CD4-positive, CD25-positive, alpha-beta regulatory T cell (primary cell): ENCODE measurements around the gene GALNT2. TPM values are rescaled to one million over a fixed set of nuclear protein-coding genes. Genes with fewer than 3 reads are reported as not detected.

Source experiments
- ATAC-seq, 2 donors: fragments of 150-1000 bp; cut with Tn5 transposase; one replicate each; pipeline ENCODE4 v1.10.0; 2021; ENCODE audit warnings: low read depth in 2 of 2, moderate number of reproducible peaks in 2 of 2, moderate library complexity in 1 of 2
- DNase-seq, 3 donors: peaks; one replicate each; pipeline versions ENCODE4 v3.0.0 to v3.0.0-alpha.2; 2012 to 2022; ENCODE audit warnings: mixed read lengths in 1 of 3
- H3K27ac ChIP-seq: one replicate; pipeline ENCODE4 v1.7.0; 2013; ENCODE audit warnings: mild to moderate bottlenecking, low read length; ENCODE audit not compliant: insufficient read depth, poor library complexity, severe bottlenecking
- H3K27me3 ChIP-seq: one replicate; pipeline ENCODE4 v1.7.0; 2013; ENCODE audit warnings: low read length; ENCODE audit not compliant: control insufficient read depth, insufficient read depth
- H3K36me3 ChIP-seq: one replicate; pipeline ENCODE4 v1.7.0; 2013; ENCODE audit warnings: mild to moderate bottlenecking, low read length, moderate library complexity; ENCODE audit not compliant: control insufficient read depth, insufficient read depth
- H3K4me1 ChIP-seq: 2 replicates; pipeline ENCODE4 v1.7.0; 2013; ENCODE audit warnings: mild to moderate bottlenecking, low read length; ENCODE audit not compliant: insufficient read depth, control insufficient read depth, poor library complexity, severe bottlenecking
- H3K4me3 ChIP-seq: one replicate; pipeline ENCODE4 v1.7.0; 2013; ENCODE audit warnings: low read depth, mild to moderate bottlenecking, low read length, moderate library complexity
- H3K9me3 ChIP-seq, 2 experiments: 1 replicate in 1 of 2; 2 replicates in 1 of 2; pipeline ENCODE4 v1.7.0; 2013; ENCODE audit warnings: low read length in 2 of 2, mild to moderate bottlenecking in 1 of 2, moderate library complexity in 1 of 2; ENCODE audit not compliant: control insufficient read depth in 2 of 2
- H3K27ac Mint-ChIP-seq, 3 donors: one replicate each; pipeline ENCODE4 v1.8.0; 2020 to 2022; ENCODE audit warnings: mild to moderate bottlenecking in 3 of 3, mixed read lengths in 3 of 3, moderate library complexity in 2 of 3
- H3K27me3 Mint-ChIP-seq: one replicate; pipeline ENCODE4 v1.8.0; 2022; ENCODE audit warnings: mild to moderate bottlenecking, mixed read lengths
- H3K36me3 Mint-ChIP-seq: one replicate; pipeline ENCODE4 v1.8.0; 2020; ENCODE audit warnings: mixed read lengths
- H3K4me1 Mint-ChIP-seq, 4 donors: one replicate each; pipeline ENCODE4 v1.8.0; 2020 to 2022; ENCODE audit warnings: mixed read lengths in 4 of 4, mild to moderate bottlenecking in 1 of 4
- H3K4me3 Mint-ChIP-seq, 4 donors: one replicate each; pipeline ENCODE4 v1.8.0; 2020 to 2022; ENCODE audit warnings: mild to moderate bottlenecking in 4 of 4, mixed read lengths in 4 of 4, moderate library complexity in 3 of 4
- H3K9me3 Mint-ChIP-seq, 7 donors: one replicate each; pipeline ENCODE4 v1.8.0; 2020 to 2022; ENCODE audit warnings: mixed read lengths in 7 of 7, mild to moderate bottlenecking in 3 of 7, moderate library complexity in 2 of 7
- polyA plus RNA-seq, 4 donors: library from polyadenylated mRNA; unstranded; fragments of 300-500 nt; fragmentation: Illumina TruSeq; gene quantifications; one replicate each; pipeline ENCODE4 v1.2.3, GENCODE V29; 2021
- total RNA-seq: library from RNA; stranded (reverse); gene quantifications from one replicate; pipeline ENCODE4 v1.2.3, GENCODE V29; 2022

The GALNT2 gene
- total and polyA plus RNA-seq, 5 donors from 2014 or later, result 10.9 to 15.8 (median 13.1) TPM

- Histone ChIP-seq H3K9me3 (no peaks in the 10 kb centered on the region), H3K4me3 (no peak overlapping the region), H3K36me3 (no peaks in the 10 kb centered on the region), H3K27ac (no peak overlapping the region), H3K27me3 (peaks cover 10% of the 10 kb centered on the region), H3K4me1 (no peaks in the 10 kb centered on the region)
- peaks cover 18% of the 10 kb centered on the region for H3K27me3 Mint-ChIP-seq
- H3K4me1 Mint-ChIP-seq, result peaks cover 0 to 5% (median 0%) of the 10 kb centered on the region in 4 donors
- no peak overlapping the region for H3K4me3 Mint-ChIP-seq
- DNase-seq (no peak), ATAC-seq (no peak)
- no peaks in the 10 kb centered on the region for H3K36me3 Mint-ChIP-seq
- H3K27ac Mint-ChIP-seq, result no peak overlapping the region
- H3K9me3 Mint-ChIP-seq, result peaks cover 0 to 3% (median 0%) of the 10 kb centered on the region in 7 donors
Measured at GRCh38 chr1:230052665-230053064, 14.4 kb upstream of the GALNT2 start.

DNA sequence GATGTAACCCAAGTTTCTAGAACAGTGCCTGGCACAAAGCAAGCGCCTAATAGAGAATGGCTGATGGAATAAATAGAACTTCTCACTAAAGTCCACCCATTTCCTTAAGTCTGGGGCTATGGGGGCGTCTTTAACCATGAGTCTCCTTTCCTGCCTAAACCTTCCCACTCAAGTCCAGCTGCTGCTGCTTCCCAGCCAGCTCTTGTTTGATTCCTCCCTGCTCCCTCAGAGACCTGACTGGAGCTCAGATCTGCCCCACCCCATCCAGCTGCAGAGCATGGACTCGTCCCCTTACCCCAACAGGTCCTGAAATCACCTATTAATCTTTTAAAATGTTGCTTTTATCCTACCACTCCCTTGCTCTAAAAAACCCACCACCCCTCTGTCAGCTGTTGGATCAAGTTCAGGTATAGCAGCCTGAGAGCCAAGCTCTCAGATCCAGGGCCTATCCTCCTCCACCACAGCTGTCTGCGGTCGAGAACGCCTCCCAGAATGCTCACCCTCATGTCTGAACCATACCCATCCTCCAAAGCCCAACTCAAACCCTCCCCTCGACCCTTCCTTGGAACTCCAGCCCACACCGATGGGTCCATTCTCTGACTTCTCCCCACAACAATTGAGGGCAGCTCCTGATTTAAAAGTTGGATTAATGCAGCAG, 12.8 kb upstream of the GALNT2 start:
- DNase-seq (no peak), ATAC-seq (no peak)
- Histone ChIP-seq H3K36me3 (no peaks in the 10 kb centered on the region), H3K27me3 (peaks cover 10% of the 10 kb centered on the region), H3K9me3 (no peaks in the 10 kb centered on the region), H3K4me1 (no peaks in the 10 kb centered on the region), H3K4me3 (no peak overlapping the region), H3K27ac (no peak overlapping the region)
- Mint-ChIP-seq H3K36me3 (no peaks in the 10 kb centered on the region), H3K27me3 (peaks cover 27% of the 10 kb centered on the region), H3K27ac (no peak overlapping the region), H3K9me3 (peaks cover 0 to 3% (median 0%) of the 10 kb centered on the region in 7 donors), H3K4me3 (no peak overlapping the region), H3K4me1 (peaks cover 0 to 5% (median 0%) of the 10 kb centered on the region in 4 donors)

DNA sequence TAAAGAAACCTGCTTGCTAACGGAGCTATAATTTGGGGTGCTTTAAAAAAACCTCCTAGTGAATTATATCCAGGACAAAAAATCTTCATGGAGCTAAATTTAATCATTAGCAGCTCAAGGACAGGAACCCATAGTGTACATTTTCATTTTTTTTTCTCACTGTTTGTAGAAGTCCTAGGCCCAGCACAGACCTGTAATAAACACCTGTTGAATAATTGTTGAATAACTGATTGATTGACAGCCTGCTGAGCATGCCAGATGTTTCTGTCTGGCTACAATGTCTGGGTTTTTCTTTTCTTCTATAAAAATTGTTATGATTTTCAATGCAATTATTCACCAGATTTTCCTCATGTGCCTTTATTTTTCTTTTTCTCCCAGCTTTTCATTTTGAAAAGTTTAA, 10.9 kb upstream of the GALNT2 start:
- H3K27me3 Mint-ChIP-seq, result peaks cover 45% of the 10 kb centered on the region

DNA sequence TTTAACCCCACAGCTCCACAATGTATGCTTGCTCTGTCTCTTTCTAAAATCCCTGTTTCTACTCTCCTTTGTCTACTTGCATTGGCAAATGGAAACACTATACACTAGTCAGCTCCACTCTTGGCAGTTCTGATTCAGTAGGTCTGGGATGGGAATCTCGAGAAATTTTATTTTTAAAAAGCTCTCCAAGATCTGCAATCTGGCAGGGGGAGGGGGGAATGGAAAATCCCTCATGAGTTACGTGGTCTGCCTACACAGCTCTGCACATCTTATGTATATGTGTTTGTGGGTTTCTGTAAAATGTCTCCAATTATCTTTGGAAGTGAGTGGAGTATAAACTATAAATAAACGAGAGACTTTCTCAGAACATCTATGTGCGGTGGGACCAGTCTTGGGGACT, 9.9 kb upstream of the GALNT2 start:
- no peaks in the 10 kb centered on the region for H3K9me3 ChIP-seq
- H3K4me1 ChIP-seq, result no peaks in the 10 kb centered on the region
- DNase-seq (no peak), ATAC-seq (no peak)
- Mint-ChIP-seq H3K27ac (no peak overlapping the region), H3K36me3 (no peaks in the 10 kb centered on the region), H3K4me3 (no peak overlapping the region), H3K27me3 (peaks cover 47% of the 10 kb centered on the region), H3K9me3 (peaks cover 0 to 5% (median under 1%) of the 10 kb centered on the region in 7 donors), H3K4me1 (no peaks in the 10 kb centered on the region)
- H3K4me3 ChIP-seq, result no peak overlapping the region
- no peak overlapping the region for H3K27ac ChIP-seq
- H3K27me3 ChIP-seq, result peaks cover 20% of the 10 kb centered on the region
- no peaks in the 10 kb centered on the region for H3K36me3 ChIP-seq

More for the DNA sequence above, 10.9 kb upstream of the GALNT2 start:
- Histone ChIP-seq H3K27ac (no peak overlapping the region), H3K4me3 (no peak overlapping the region), H3K36me3 (no peaks in the 10 kb centered on the region), H3K4me1 (no peaks in the 10 kb centered on the region), H3K27me3 (peaks cover 16% of the 10 kb centered on the region), H3K9me3 (no peaks in the 10 kb centered on the region)
- H3K36me3 Mint-ChIP-seq, result no peaks in the 10 kb centered on the region
- peaks cover 0 to 2% (median 0%) of the 10 kb centered on the region in 4 donors for H3K4me1 Mint-ChIP-seq
- H3K9me3 Mint-ChIP-seq, result peaks cover 0 to 4% (median 0%) of the 10 kb centered on the region in 7 donors
- no peak overlapping the region for H3K27ac Mint-ChIP-seq
- no peak for ATAC-seq
- no peak overlapping the region for H3K4me3 Mint-ChIP-seq
- no peak for DNase-seq

GRCh38 chr1:230057681-230058565, 9.1 kb upstream of the GALNT2 start:
- no peak overlapping the region for H3K4me3 Mint-ChIP-seq
- no peak overlapping the region for H3K4me3 ChIP-seq
- no peaks in the 10 kb centered on the region for H3K36me3 ChIP-seq
- DNase-seq (no peak), ATAC-seq (no peak)
- H3K4me1 Mint-ChIP-seq, result no peaks in the 10 kb centered on the region
- H3K9me3 Mint-ChIP-seq, result peaks cover 0 to 7% (median 1%) of the 10 kb centered on the region in 7 donors
- H3K36me3 Mint-ChIP-seq, result no peaks in the 10 kb centered on the region
- peaks cover 20% of the 10 kb centered on the region for H3K27me3 ChIP-seq
- H3K4me1 ChIP-seq, result no peaks in the 10 kb centered on the region
- peaks cover 50% of the 10 kb centered on the region for H3K27me3 Mint-ChIP-seq
- peaks cover 4% of the 10 kb centered on the region in 2 experiments for H3K9me3 ChIP-seq
- H3K27ac Mint-ChIP-seq, result no peak overlapping the region
- H3K27ac ChIP-seq, result no peak overlapping the region

DNA sequence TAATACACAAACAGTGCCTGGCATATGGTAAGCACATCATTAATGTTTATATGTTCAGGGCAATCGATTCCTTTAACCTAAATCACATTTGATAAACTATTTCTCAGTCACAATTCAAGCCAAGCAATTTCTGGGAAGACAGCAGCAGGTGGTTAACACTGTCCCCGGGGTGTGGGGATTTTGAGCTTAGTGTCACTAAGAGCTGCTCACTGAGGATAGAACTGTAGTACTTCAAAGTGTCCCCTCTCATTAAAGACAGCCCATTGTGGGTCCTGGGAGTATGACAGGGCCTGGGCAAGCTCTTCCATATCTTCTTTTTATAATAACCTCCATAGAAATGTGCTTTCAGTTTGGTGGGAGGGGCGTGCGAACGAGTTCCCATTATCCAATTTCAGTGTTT, 8.4 kb upstream of the GALNT2 start:
- Mint-ChIP-seq H3K9me3 (peaks cover 0 to 7% (median 1%) of the 10 kb centered on the region in 7 donors), H3K4me1 (no peaks in the 10 kb centered on the region), H3K36me3 (no peaks in the 10 kb centered on the region), H3K27ac (no peak overlapping the region), H3K27me3 (peaks cover 50% of the 10 kb centered on the region), H3K4me3 (no peak overlapping the region)
- DNase-seq, result no peak
- Histone ChIP-seq H3K36me3 (no peaks in the 10 kb centered on the region), H3K4me1 (no peaks in the 10 kb centered on the region), H3K9me3 (peaks cover 4% of the 10 kb centered on the region in 2 experiments), H3K27ac (no peak overlapping the region), H3K27me3 (peaks cover 20% of the 10 kb centered on the region), H3K4me3 (no peak overlapping the region)
- ATAC-seq, result no peak

DNA sequence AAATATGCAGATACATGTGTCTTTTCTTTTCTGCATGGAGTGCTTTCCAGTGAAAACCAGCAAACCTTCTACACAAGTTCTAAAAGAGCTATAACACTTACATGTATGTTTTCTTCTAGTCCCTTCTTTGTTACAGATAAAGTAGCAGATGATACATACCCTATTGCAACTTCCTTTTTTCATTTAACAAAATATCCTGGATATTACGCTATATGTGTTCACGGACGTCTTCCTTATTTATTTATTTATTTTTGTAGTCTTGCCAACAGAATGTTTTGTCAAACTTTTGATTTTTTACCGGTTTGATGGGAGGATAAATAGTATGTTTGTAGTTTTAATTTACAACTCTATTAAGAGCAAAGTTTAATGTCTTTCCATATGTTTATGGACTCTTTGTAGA, 5.2 kb upstream of the GALNT2 start:
- DNase-seq, result no peak
- Mint-ChIP-seq H3K9me3 (peaks cover 0 to 7% (median 0%) of the 10 kb centered on the region in 7 donors), H3K27me3 (peaks cover 39% of the 10 kb centered on the region), H3K36me3 (no peaks in the 10 kb centered on the region), H3K4me3 (no peak overlapping the region), H3K27ac (no peak overlapping the region), H3K4me1 (peaks cover 2 to 10% (median 6%) of the 10 kb centered on the region in 4 donors)
- H3K4me3 ChIP-seq, result no peak overlapping the region
- no peak for ATAC-seq
- no peaks in the 10 kb centered on the region for H3K36me3 ChIP-seq
- no peak overlapping the region for H3K27ac ChIP-seq
- peaks cover 14% of the 10 kb centered on the region for H3K27me3 ChIP-seq
- peaks cover 5% of the 10 kb centered on the region for H3K4me1 ChIP-seq
- peaks cover 4% of the 10 kb centered on the region in 2 experiments for H3K9me3 ChIP-seq
